Endothelial cell of umbilical vein (primary cell): ENCODE data around the gene IQCB1. TPM values are rescaled to one million over a fixed set of nuclear protein-coding genes. Genes with fewer than 3 reads are reported as not detected.

ENCODE experiments used
- BruUV-seq: library from RNA; stranded (reverse); fragments of 400-500 nt; replicated peaks from 2 replicates; lab custom pipeline; 2021; lab: Mats Ljungman, UMichigan
- CTCF ChIA-PET: fragments of 300-600, 350-600 bp; sonication (Branson Sonifier 250); formaldehyde crosslinking; loops from one replicate; lab custom pipeline; 2021; ENCODE audit warnings: antibody characterized with exemption, inconsistent platforms; lab: Charles Lee
- POLR2A ChIA-PET: fragments of 300-600, 350-600 bp; sonication (Branson Sonifier 250); formaldehyde crosslinking; loops from one replicate; lab custom pipeline; 2021; ENCODE audit warnings: antibody characterized with exemption, inconsistent platforms; lab: Charles Lee
- DNase-seq: peaks from one replicate; pipeline ENCODE4 v3.0.0-alpha.2; 2011; ENCODE audit warnings: low read depth, low spot score
- FAIRE-seq: peaks from 2 replicates; lab custom pipeline; 2011; peaks lifted over from hg19 to GRCh38; lab: Jason Lieb, UNC
- H2AFZ ChIP-seq: 2 replicates; pipeline ENCODE4 v1.6.0; 2012; ENCODE audit warnings: low read depth, low read length, control low read depth, inconsistent platforms
- H3K27ac ChIP-seq: 2 replicates; pipeline ENCODE4 v1.5.1; 2011; ENCODE audit warnings: low read depth, mild to moderate bottlenecking, control low read depth, low read length, moderate library complexity; ENCODE audit not compliant: insufficient read depth
- H3K27me3 ChIP-seq, 2 experiments: 2 replicates each; pipeline versions ENCODE4 v1.6.0 to v1.6.1; 2011; ENCODE audit warnings: low read length in 2 of 2, mixed read lengths in 1 of 2; ENCODE audit not compliant: control insufficient read depth in 2 of 2, insufficient read depth in 2 of 2
- H3K36me3 ChIP-seq, 2 experiments: 2 replicates in 1 of 2; 3 replicates in 1 of 2; pipeline ENCODE4 v1.5.1; 2011; ENCODE audit warnings: low read length in 2 of 2, mild to moderate bottlenecking in 1 of 2, moderate library complexity in 1 of 2; ENCODE audit not compliant: control insufficient read depth in 2 of 2, insufficient read depth in 2 of 2; ENCODE audit errors: extremely low read depth in 1 of 2
- H3K4me1 ChIP-seq: 3 replicates; pipeline ENCODE4 v1.5.1; 2011; ENCODE audit warnings: mild to moderate bottlenecking, low read length; ENCODE audit not compliant: control insufficient read depth, insufficient read depth; ENCODE audit errors: extremely low read depth
- H3K4me2 ChIP-seq: 2 replicates; pipeline ENCODE4 v1.6.1; 2011; ENCODE audit warnings: low read length, control low read depth, mixed read lengths; ENCODE audit not compliant: insufficient read depth
- H3K4me3 ChIP-seq, 3 experiments: fragments of 200-600 bp in 1 of 3; sonication (generic), shearing (Covaris generic) in 1 of 3; replicated peaks in 1 of 3; 2 replicates each; pipeline ENCODE4 v1.5.1; 2011 to 2016; ENCODE audit warnings: control low read depth in 3 of 3, low read length in 3 of 3, mild to moderate bottlenecking in 2 of 3, inconsistent platforms in 1 of 3, low read depth in 1 of 3, moderate library complexity in 1 of 3; ENCODE audit not compliant: insufficient read depth in 1 of 3
- H3K79me2 ChIP-seq: 2 replicates; pipeline ENCODE4 v1.6.0; 2012; ENCODE audit warnings: low read length, inconsistent platforms; ENCODE audit not compliant: control insufficient read depth, insufficient read depth
- H3K9ac ChIP-seq: replicated peaks from 2 replicates; pipeline ENCODE3; 2011; ENCODE audit warnings: low read length, control low read depth; ENCODE audit not compliant: insufficient read depth; ENCODE audit errors: extremely low read depth
- H3K9me1 ChIP-seq: replicated peaks from 3 replicates; pipeline ENCODE4 v1.6.0; 2011; ENCODE audit warnings: mild to moderate bottlenecking, low read length; ENCODE audit not compliant: control insufficient read depth, insufficient read depth; ENCODE audit errors: extremely low read depth
- H3K9me3 ChIP-seq: replicated peaks from 2 replicates; pipeline ENCODE4 v1.5.1; 2012; ENCODE audit warnings: low read length, inconsistent platforms; ENCODE audit not compliant: control insufficient read depth, insufficient read depth
- H4K20me1 ChIP-seq: replicated peaks from 2 replicates; pipeline ENCODE3; 2011; ENCODE audit warnings: mild to moderate bottlenecking, low read length; ENCODE audit not compliant: control insufficient read depth, insufficient read depth; ENCODE audit errors: extremely low read depth
- CTCF ChIP-seq, 2 donors: IDR thresholded peaks; 1 replicate in 1 of 2; 2 replicates in 1 of 2; pipeline ENCODE4 v1.5.1; 2011; ENCODE audit warnings: low read length in 2 of 2, mild to moderate bottlenecking in 2 of 2, moderate library complexity in 2 of 2, control low read depth in 1 of 2, inconsistent platforms in 1 of 2, low read depth in 1 of 2; ENCODE audit not compliant: insufficient read depth in 1 of 2; ENCODE audit errors: extremely low read depth in 1 of 2
- EZH2 ChIP-seq: IDR thresholded peaks from 2 replicates; pipeline ENCODE4 v1.6.1; 2012; ENCODE audit warnings: borderline replicate concordance, low read depth, mild to moderate bottlenecking, moderate library complexity, low read length, inconsistent platforms; ENCODE audit not compliant: severe bottlenecking
- FOS ChIP-seq: IDR thresholded peaks from 2 replicates; pipeline ENCODE4 v1.6.1; 2011; ENCODE audit warnings: mild to moderate bottlenecking, low read length, moderate library complexity, borderline replicate concordance; ENCODE audit not compliant: insufficient read depth
- GATA2 ChIP-seq: IDR thresholded peaks from 2 replicates; pipeline ENCODE4 v1.7.0; 2011; ENCODE audit warnings: low read depth, mild to moderate bottlenecking, moderate library complexity, mixed read lengths, low read length; ENCODE audit not compliant: insufficient read length, insufficient read depth
- JUN ChIP-seq: IDR thresholded peaks from 2 replicates; pipeline ENCODE4 v1.6.1; 2011; ENCODE audit warnings: borderline replicate concordance, low read depth; ENCODE audit not compliant: insufficient read length, insufficient read depth
- MAX ChIP-seq: IDR thresholded peaks from 2 replicates; pipeline ENCODE4 v1.6.1; 2011; ENCODE audit not compliant: insufficient read depth, insufficient read length
- POLR2A ChIP-seq: IDR thresholded peaks from 2 replicates; pipeline ENCODE4 v1.6.1; 2012; ENCODE audit warnings: low read depth, mild to moderate bottlenecking, control low read depth, low read length
- POLR2AphosphoS5 ChIP-seq: IDR thresholded peaks from 2 replicates; pipeline ENCODE4 v1.6.1; 2012; ENCODE audit warnings: low read depth, mild to moderate bottlenecking, control low read depth, low read length, moderate library complexity; ENCODE audit not compliant: insufficient read depth
- dilution Hi-C: fragments of 300-500 bp; cut with MboI; formaldehyde crosslinking; loops from one replicate; pipeline ENCODE4 v1.15.0; 2019; ENCODE audit warnings: low sequenced_read_pairs; ENCODE audit not compliant: extremely low pct_ligation_motif_present
- intact Hi-C: fragments of 100-400 bp; cut with micrococcal nuclease; formaldehyde crosslinking; loops from one replicate; pipeline ENCODE4 v1.10.0; 2022
- polyA plus RNA-seq, 4 experiments: library from polyadenylated mRNA; depleted of rRNA in 3 of 4; stranded (reverse) in 3 of 4; unstranded in 1 of 4; fragments of >200 nt; gene quantifications; 2 replicates each; pipeline versions ENCODE4 v1.2.1 to v1.2.3, GENCODE V29; 2011 to 2012; ENCODE audit warnings: missing spikeins in 1 of 4
- total RNA-seq: library from RNA; stranded (reverse); gene quantifications from 2 replicates; pipeline ENCODE4 v1.2.3, GENCODE V29; 2021

Gene IQCB1
- total and polyA plus RNA-seq, 2 donors (not counting 3 experiments of a cell fraction or from before 2014, with no cell fraction given) = 9.9 to 22.0 TPM

- Histone ChIP-seq H2AFZ (no peak overlapping the region), H3K27ac (no peak overlapping the region), H3K9ac (no peak overlapping the region), H3K27me3 (no peaks in the 10 kb centered on the region), H3K4me2 (no peak overlapping the region), H3K4me1 (no peaks in the 10 kb centered on the region), H3K36me3 (peaks cover 0 to 4% of the 10 kb centered on the region in 2 experiments), H3K9me3 (no peaks in the 10 kb centered on the region), H4K20me1 (no peaks in the 10 kb centered on the region), H3K4me3 (no peak overlapping the region), H3K79me2 (peaks cover 5% of the 10 kb centered on the region), H3K9me1 (no peaks in the 10 kb centered on the region)
- no peak for FAIRE-seq
- dilution Hi-C loops = no loop called here
- ChIA-PET POLR2A (no interaction called here), CTCF (interaction anchor here (0.9 to 1.8 kb wide), 2 partner anchors 11 kb away, joined by 3 to 7 read pairs; no protein-coding TSS in a partner anchor)
- intact Hi-C loops = no loop called here
- no TSS peak for BruUV-seq
- TF ChIP-seq JUN = no peak
- no peak for TF ChIP-seq EZH2
- no peak for TF ChIP-seq MAX
- no peak for TF ChIP-seq GATA2
- no peak for TF ChIP-seq POLR2A
- no peak for TF ChIP-seq CTCF (IDR thresholded peaks at IDR 0.05; ENCODE audit: extremely low read depth in 1 of 2, insufficient read depth in 1 of 2, low read depth in 1 of 2, low read length in 2 of 2)
- TF ChIP-seq POLR2AphosphoS5 = no peak
- no peak for TF ChIP-seq FOS
- DNase-seq = no peak
Observed at GRCh38 chr3:121817753-121818152, 17.1 kb downstream of the IQCB1 start.
